PC-3 (cell line): ENCODE data around the gene VEGFD. TPM values are rescaled to one million over a fixed set of nuclear protein-coding genes. Genes with fewer than 3 reads are reported as not detected.

Experiments used
- ATAC-seq: fragments of 200-7000 bp; cut with Tn5 transposase; 2 replicates; pipeline ENCODE4 v1.9.1; 2020; ENCODE audit warnings: mild to moderate bottlenecking, moderate library complexity
- Bru-seq: library from RNA; stranded (reverse); fragments of 400-500 nt; gene quantifications from one replicate; lab custom pipeline; 2021; lab: Mats Ljungman, UMichigan
- BruChase-seq, 2 experiments: library from RNA; stranded (reverse); fragments of 400-500 nt; gene quantifications; one replicate each; lab custom pipeline; 2021; lab: Mats Ljungman, UMichigan
- BruUV-seq: library from RNA; stranded (reverse); fragments of 400-500 nt; replicated peaks from 2 replicates; lab custom pipeline; 2021; lab: Mats Ljungman, UMichigan
- CTCF ChIA-PET: fragments of 300-600 bp; sonication (Branson Sonifier 250); formaldehyde crosslinking; loops from one replicate; lab custom pipeline; 2022; ENCODE audit warnings: antibody characterized with exemption; lab: Charles Lee
- POLR2A ChIA-PET: fragments of 300-600 bp; sonication (Branson Sonifier 250); formaldehyde crosslinking; loops from one replicate; lab custom pipeline; 2022; ENCODE audit warnings: antibody characterized with exemption; ENCODE audit not compliant: unreplicated experiment; lab: Charles Lee
- DNase-seq: peaks from one replicate; pipeline ENCODE4 v3.0.0-alpha.2; 2015
- H2AFZ ChIP-seq: fragments of 300-600 bp; sonication (generic); 2 replicates; pipeline ENCODE4 v1.6.0; 2016; ENCODE audit warnings: antibody characterized with exemption, low read length
- H3F3A ChIP-seq: fragments of 300-600 bp; sonication (generic); one replicate; pipeline ENCODE4 v1.6.0; 2017; ENCODE audit warnings: antibody characterized with exemption, low read length, control low read depth, mild to moderate bottlenecking; ENCODE audit not compliant: unreplicated experiment
- H3K27ac ChIP-seq: fragments of 300-600 bp; sonication (generic); 2 replicates; pipeline ENCODE4 v1.5.1; 2016; ENCODE audit warnings: mild to moderate bottlenecking, low read length
- H3K27me3 ChIP-seq: fragments of 300-600 bp; sonication (generic); 2 replicates; pipeline ENCODE4 v1.6.1; 2016; ENCODE audit warnings: low read length, mixed read lengths
- H3K36me3 ChIP-seq: fragments of 300-600 bp; sonication (generic); 2 replicates; pipeline ENCODE4 v1.6.1; 2016; ENCODE audit warnings: low read depth, mixed run types, low read length, mixed read lengths
- H3K4me1 ChIP-seq: fragments of 300-600 bp; sonication (generic); 2 replicates; pipeline ENCODE4 v1.5.1; 2016; ENCODE audit warnings: low read length; ENCODE audit not compliant: insufficient read depth
- H3K4me2 ChIP-seq: fragments of 300-600 bp; sonication (generic); 2 replicates; pipeline ENCODE4 v1.6.0; 2016; ENCODE audit warnings: low read length
- H3K4me3 ChIP-seq: fragments of 300-600 bp; sonication (generic); 2 replicates; pipeline ENCODE4 v1.5.1; 2016; ENCODE audit warnings: mild to moderate bottlenecking, low read length, mixed read lengths
- H3K79me2 ChIP-seq: fragments of 300-600 bp; sonication (generic); 2 replicates; pipeline ENCODE4 v1.6.1; 2017; ENCODE audit warnings: low read length, mixed read lengths
- H3K9ac ChIP-seq: fragments of 300-600 bp; sonication (generic); 2 replicates; pipeline ENCODE4 v1.6.0; 2016; ENCODE audit warnings: mild to moderate bottlenecking, low read length
- H3K9me2 ChIP-seq: fragments of 300-600 bp; sonication (generic); replicated peaks from 2 replicates; pipeline ENCODE4 v1.6.1; 2016; ENCODE audit warnings: mixed run types, low read length, mixed read lengths
- H3K9me3 ChIP-seq: fragments of 300-600 bp; sonication (generic); 2 replicates; pipeline ENCODE4 v1.6.1; 2016; ENCODE audit warnings: low read length, mixed read lengths
- H4K20me1 ChIP-seq: fragments of 300-600 bp; sonication (generic); 2 replicates; pipeline ENCODE4 v1.6.1; 2016; ENCODE audit warnings: low read length, mixed read lengths
- CTCF ChIP-seq: fragments of 300-600 bp; sonication (generic); conservative IDR thresholded peaks from 2 replicates; pipeline ENCODE4 v1.5.1; 2017; ENCODE audit warnings: antibody characterized with exemption, low read depth, mild to moderate bottlenecking, low read length
- EZH2 ChIP-seq: fragments of 300-600 bp; sonication (generic); IDR thresholded peaks from one replicate; pipeline ENCODE4 v1.6.1; 2017; ENCODE audit warnings: antibody characterized with exemption, mild to moderate bottlenecking, low read length; ENCODE audit not compliant: unreplicated experiment
- EZH2phosphoT487 ChIP-seq: fragments of 300-600 bp; sonication (generic); IDR thresholded peaks from 2 replicates; pipeline ENCODE4 v1.6.1; 2018; ENCODE audit warnings: mild to moderate bottlenecking, antibody characterized with exemption, low read length, borderline replicate concordance
- intact Hi-C: fragments of 100-400 bp; cut with micrococcal nuclease; formaldehyde crosslinking; loops from 2 replicates; pipeline ENCODE4 v1.9.0; 2023
- long read RNA-seq: library from polyadenylated mRNA; unstranded; transcript quantifications from one replicate; pipeline ENCODE4 v2.0.0, GENCODE V29; 2021; ENCODE audit not compliant: unreplicated experiment
- total RNA-seq: library from RNA; depleted of rRNA; stranded (reverse); fragments of >200 nt; gene quantifications from 2 replicates; pipeline ENCODE4 v1.2.3, GENCODE V29; 2014; rRNA removed

VEGFD gene, protein sequence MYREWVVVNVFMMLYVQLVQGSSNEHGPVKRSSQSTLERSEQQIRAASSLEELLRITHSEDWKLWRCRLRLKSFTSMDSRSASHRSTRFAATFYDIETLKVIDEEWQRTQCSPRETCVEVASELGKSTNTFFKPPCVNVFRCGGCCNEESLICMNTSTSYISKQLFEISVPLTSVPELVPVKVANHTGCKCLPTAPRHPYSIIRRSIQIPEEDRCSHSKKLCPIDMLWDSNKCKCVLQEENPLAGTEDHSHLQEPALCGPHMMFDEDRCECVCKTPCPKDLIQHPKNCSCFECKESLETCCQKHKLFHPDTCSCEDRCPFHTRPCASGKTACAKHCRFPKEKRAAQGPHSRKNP
- total RNA-seq (not detected in 2 replicates), Bru-seq, nascent RNA (percentile 41 among the genes with signal in this experiment), BruChase-seq, experiment 1, labeled RNA remaining after a 6-hour chase (percentile 35 among the genes with signal in this experiment), BruChase-seq, experiment 2, labeled RNA remaining after a 2-hour chase (percentile 42 among the genes with signal in this experiment)
- long read RNA-seq, result 0 reads

GRCh38 chrX:15384304-15384703 is at the start of gene VEGFD:
Gene VEGFD, minus strand, starts transcription at chrX:15384413. Its CDS starts 467 bp downstream, at chrX:15383946.
- H3K4me3 ChIP-seq, result no peak within 1 kb of the TSS
- DNase-seq, result no peak

DNA sequence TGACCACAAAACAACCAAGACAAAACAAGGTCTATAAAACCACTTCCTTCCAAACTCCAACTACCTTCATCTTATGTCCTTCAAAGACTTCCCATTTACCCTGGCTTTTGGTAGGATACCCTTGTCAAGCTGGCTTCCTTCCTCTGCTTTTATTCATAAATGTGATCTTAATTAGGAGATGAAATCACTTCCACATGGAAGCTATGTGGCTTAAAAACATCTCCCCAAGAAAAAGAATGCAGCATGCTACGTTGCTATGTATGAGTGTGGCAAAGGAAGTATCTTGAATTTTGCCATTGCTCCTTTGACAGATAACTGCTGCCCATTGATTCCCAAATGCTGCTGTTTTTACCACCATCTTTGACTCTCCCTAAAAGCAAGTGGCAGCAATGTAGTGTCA is 46.4 kb upstream of the VEGFD start:
- no peaks in the 10 kb centered on the region for H3K9me3 ChIP-seq
- no peaks in the 10 kb centered on the region for H3K36me3 ChIP-seq
- H3K9me2 ChIP-seq, result no peaks in the 10 kb centered on the region
- CTCF ChIA-PET, result no interaction called here
- H3K4me3 ChIP-seq, result no peak overlapping the region
- intact Hi-C loops, result no loop called here
- no peaks in the 10 kb centered on the region for H3K4me1 ChIP-seq
- H3K27me3 ChIP-seq, result no peaks in the 10 kb centered on the region
- H3K4me2 ChIP-seq, result no peak overlapping the region
- no peaks in the 10 kb centered on the region for H4K20me1 ChIP-seq
- no TSS peak for BruUV-seq
- ATAC-seq, result no peak
- H3F3A ChIP-seq, result no peaks in the 10 kb centered on the region
- H3K79me2 ChIP-seq, result no peaks in the 10 kb centered on the region
- DNase-seq, result no peak
- H2AFZ ChIP-seq, result no peak overlapping the region
- POLR2A ChIA-PET, result no interaction called here
- H3K27ac ChIP-seq, result no peak overlapping the region
- H3K9ac ChIP-seq, result no peak overlapping the region
- TF ChIP-seq EZH2 (no peak), EZH2phosphoT487 (no peak), CTCF (no peak)

More at GRCh38 chrX:15384304-15384703, at the start of gene VEGFD:
- no peak for TF ChIP-seq EZH2
- TF ChIP-seq CTCF, result no peak
- Histone ChIP-seq H3K27me3 (no peaks in the 10 kb centered on the region), H3K79me2 (no peaks in the 10 kb centered on the region), H3K4me1 (no peaks in the 10 kb centered on the region), H3K27ac (no peak within 1 kb of the TSS), H3K9me3 (no peaks in the 10 kb centered on the region), H3K9me2 (no peaks in the 10 kb centered on the region), H3K4me2 (no peak within 1 kb of the TSS), H2AFZ (no peak within 1 kb of the TSS), H3K36me3 (no peaks in the 10 kb centered on the region), H3K9ac (no peak within 1 kb of the TSS), H4K20me1 (no peaks in the 10 kb centered on the region), H3F3A (no peaks in the 10 kb centered on the region)
- intact Hi-C loops, result no loop called here
- BruUV-seq, result no TSS peak
- CTCF ChIA-PET, result no interaction called here
- POLR2A ChIA-PET, result interaction anchor here (0.5 kb wide), 1 partner anchor 17 kb away, joined by 3 read pairs; no protein-coding TSS in a partner anchor
- no peak for ATAC-seq

DNA sequence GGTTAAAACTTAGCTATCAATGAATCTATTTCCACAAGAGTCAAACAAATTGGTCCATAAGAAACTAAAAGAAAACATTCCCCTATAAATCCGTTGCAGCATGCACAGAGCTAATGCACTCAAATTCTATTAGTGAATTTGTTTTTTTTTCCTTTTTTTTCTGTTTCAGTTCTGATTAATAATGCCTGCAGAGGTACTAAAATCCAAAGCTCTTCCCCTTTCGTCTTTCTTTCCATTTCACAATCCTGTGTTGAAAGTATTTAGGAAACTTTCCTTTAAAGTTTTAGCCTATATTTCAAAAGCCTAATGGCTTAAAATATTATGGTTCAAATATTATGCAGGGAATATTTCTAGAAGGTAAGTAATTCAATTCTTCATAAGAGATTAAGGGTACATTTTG is 45.9 kb upstream of the VEGFD start:
- Histone ChIP-seq H3K79me2 (no peaks in the 10 kb centered on the region), H3K36me3 (no peaks in the 10 kb centered on the region; the same call in 1 of the 2 replicates), H3K4me3 (no peak overlapping the region), H3F3A (no peaks in the 10 kb centered on the region), H2AFZ (no peak overlapping the region), H3K4me1 (no peaks in the 10 kb centered on the region), H3K4me2 (no peak overlapping the region), H3K27ac (no peak overlapping the region), H3K9me3 (no peaks in the 10 kb centered on the region), H3K27me3 (no peaks in the 10 kb centered on the region), H3K9ac (no peak overlapping the region), H4K20me1 (no peaks in the 10 kb centered on the region), H3K9me2 (no peaks in the 10 kb centered on the region)
- BruUV-seq, result no TSS peak
- ATAC-seq (no peak), DNase-seq (no peak)
- intact Hi-C loops, result no loop called here
- CTCF ChIA-PET, result no interaction called here
- POLR2A ChIA-PET, result no interaction called here
- no peak for TF ChIP-seq EZH2
